SK-N-MC (cell line): Measurements from ENCODE around the gene DNAJB6.

ENCODE experiments used
- EZH2 ChIP-seq: fragments of 200-600 bp; sonication (generic); IDR thresholded peaks from one replicate; pipeline ENCODE4 v1.6.1; 2017; ENCODE audit warnings: antibody characterized with exemption
- POLR2AphosphoS5 ChIP-seq: IDR thresholded peaks from 2 replicates; pipeline ENCODE4 v1.6.1; 2012; ENCODE audit warnings: mild to moderate bottlenecking, low read depth, low read length, borderline replicate concordance

- TF ChIP-seq EZH2 (no peak), POLR2AphosphoS5 (no peak)
Observed at GRCh38 chr7:157412021-157412443, 75.2 kb downstream of the DNAJB6 start.
